RKO (cell line): Measurements from ENCODE around the gene PRRT2.
A peak's percentile ranks its signal among the peaks of the same experiment; 100 is the strongest.

Experiments
- DNase-seq: peaks from one replicate; pipeline ENCODE4 v3.0.0-alpha.2; 2016; ENCODE audit warnings: low spot score

PRRT2 gene

DNA sequence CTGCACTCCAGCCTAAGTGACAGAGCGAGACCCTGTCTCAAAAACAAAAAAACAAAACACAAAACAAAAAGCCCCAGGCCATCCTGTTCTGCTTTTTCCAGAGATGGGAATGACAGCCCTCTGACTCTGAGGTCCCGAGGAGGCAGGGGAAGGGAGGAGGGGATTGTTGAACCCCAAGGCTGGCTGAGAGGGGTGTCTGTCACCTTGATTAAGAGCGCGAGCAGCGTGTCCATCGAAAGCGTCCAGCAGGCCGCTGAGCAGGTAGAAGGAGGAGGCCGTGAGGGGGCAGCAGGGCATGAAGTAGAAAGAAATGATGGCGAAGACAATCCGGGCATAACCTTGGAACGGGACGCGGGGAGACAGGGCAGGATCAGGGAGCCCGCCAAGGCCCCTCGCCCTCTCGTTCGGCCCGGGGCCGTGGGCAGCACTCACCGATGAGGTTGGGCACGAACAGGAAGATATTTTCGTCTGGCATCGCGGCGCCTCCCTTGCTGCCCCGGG lies 50.4 kb downstream of the PRRT2 start:
- DNase-seq = peak; percentile 35

DNA sequence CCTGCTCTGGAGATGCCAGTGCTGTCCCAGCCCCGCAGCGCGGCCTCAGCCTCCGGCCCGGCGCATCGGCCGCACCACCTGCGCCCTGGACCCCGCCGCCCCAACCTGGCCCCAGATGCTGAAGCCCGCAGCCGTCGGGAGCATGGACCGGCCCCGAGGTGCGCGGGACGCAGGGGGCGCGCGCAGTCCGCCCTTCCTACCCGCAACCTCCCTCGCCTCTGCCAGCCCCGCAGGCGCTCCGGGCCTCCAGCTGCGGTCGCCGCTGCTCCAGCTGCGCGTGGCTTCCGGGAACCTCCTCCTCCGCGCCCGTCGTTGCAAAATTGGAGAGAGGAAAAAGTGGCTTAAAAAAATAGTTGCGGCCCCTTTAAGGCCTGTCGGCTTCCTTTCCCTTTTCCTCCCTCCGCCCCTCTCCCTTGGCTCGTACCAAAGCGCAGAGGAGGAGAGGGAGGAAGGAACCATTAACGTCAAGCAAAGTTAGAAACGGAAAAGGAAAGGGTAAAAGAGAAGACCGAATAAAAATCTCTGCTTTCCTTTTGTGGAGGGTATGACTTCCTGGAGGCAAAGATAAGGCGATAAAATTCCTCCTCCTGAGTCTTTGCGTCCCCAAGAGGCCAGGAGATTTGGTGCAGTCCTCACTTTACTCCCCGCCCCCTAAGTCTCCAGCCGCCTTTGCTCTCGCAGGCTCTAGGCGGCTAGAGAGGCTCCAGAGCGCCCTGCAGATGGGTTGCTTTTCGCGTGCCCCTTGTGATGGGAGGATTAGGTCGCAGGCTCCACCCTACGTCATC lies 51.1 kb downstream of the PRRT2 start, which contains the start of gene CDIPT:
Gene CDIPT (minus strand): TSS at position 343 of the 785 bp plus-strand sequence. CDS start 369 bp downstream, outside the sequence.
- peak; percentile 97 for DNase-seq

DNA sequence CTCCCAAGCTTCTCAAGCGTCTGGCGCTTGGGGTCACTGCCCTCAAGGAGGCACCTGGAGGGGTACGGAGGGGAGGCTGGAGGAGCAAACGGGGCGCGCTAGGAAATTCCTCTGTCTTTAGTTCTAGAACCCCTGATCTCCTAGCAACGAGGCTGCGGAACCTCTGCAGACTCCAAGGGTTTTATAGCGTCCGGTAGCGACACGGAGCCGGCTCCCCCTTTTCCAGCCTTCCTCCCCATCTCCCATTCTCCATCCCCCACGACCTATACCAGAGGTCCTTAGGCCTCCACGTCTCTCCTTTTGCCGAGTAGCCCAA lies 51.6 kb downstream of the PRRT2 start:
- DNase-seq = no peak

DNA sequence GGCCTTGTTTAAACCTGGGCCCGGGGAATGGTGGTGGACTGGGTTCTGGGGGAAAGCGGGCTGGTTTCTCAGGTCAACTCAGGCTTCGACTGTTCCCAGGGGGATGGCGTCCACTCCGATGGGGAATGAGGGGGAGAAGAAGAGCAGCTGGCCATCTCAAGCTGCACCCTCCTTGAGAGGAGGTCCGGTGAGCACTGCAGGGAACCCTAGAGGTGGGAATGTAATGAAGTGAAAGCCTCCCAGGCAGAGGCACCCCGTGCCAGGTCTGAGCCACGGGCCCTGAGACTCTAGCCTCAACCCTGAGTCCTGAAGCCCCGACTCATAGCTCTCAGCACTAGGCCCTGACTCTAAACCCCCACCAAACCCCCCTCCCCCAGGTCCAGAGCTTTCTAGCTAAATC lies 52.2 kb downstream of the PRRT2 start:
- DNase-seq = no peak
